IPS-15b (cell line): Measurements from ENCODE around the gene SVOPL.

Experiments
- H3K27me3 ChIP-seq: one replicate; pipeline ENCODE4 v1.6.1; 2013; ENCODE audit warnings: low read length; ENCODE audit not compliant: control insufficient read depth, insufficient read depth
- H3K36me3 ChIP-seq: one replicate; pipeline ENCODE4 v1.6.1; 2013; ENCODE audit warnings: low read length; ENCODE audit not compliant: control insufficient read depth, insufficient read depth
- H3K4me1 ChIP-seq: one replicate; pipeline ENCODE4 v1.6.1; 2013; ENCODE audit warnings: mild to moderate bottlenecking, low read length; ENCODE audit not compliant: control insufficient read depth, insufficient read depth
- H3K4me3 ChIP-seq: one replicate; pipeline ENCODE4 v1.5.1; 2013; ENCODE audit warnings: low read depth, low read length
- H3K9ac ChIP-seq: one replicate; pipeline ENCODE4 v1.6.1; 2013; ENCODE audit warnings: low read depth, mild to moderate bottlenecking, low read length
- H3K9me3 ChIP-seq: one replicate; pipeline ENCODE4 v1.6.1; 2013; ENCODE audit warnings: mild to moderate bottlenecking, low read length; ENCODE audit not compliant: control insufficient read depth, insufficient read depth

Gene SVOPL

DNA sequence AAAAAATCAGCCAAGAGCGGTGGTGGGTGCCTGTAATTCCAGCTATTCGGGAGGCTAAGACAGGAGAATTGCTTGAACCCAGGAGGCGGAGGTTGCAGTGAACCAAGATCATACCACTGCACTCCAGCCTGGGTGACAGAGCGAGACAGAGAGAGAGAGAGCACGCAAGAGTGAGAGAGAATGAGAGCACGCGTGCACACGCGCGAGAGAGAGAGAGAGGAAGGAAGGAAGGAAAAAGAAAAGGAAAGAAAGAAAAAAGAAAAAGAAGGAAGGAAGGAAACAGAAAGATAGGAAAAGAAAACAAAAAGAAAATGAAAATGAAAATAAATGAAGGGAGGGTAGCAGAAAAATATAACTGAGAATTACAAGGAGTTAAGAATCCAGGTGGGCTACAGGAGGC, 82.7 kb downstream of the SVOPL start:
- no peaks in the 10 kb centered on the region for H3K36me3 ChIP-seq
- H3K9me3 ChIP-seq: no peaks in the 10 kb centered on the region
- no peaks in the 10 kb centered on the region for H3K27me3 ChIP-seq
- H3K4me1 ChIP-seq: no peaks in the 10 kb centered on the region
- H3K4me3 ChIP-seq: no peak overlapping the region
- no peak overlapping the region for H3K9ac ChIP-seq

DNA sequence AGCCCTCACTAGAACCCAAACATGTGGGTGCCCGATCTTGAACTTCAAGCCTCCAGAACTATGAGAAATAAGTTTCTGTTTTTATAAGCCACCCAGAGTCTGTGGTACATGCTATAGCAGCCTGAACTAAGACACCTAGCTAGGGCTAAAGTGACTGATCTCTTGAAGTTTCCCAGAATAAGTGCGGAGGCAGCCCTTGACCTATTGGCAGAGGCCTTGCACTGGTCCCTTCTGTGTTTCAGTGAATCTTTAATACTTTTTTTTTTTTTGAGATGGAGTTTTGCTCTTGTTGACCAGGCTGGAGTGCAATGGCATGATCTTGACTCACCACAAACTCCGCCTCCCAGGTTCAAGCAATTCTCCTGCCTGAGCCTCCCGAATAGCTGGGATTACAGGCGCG, 85.1 kb downstream of the SVOPL start:
- Histone ChIP-seq H3K9ac (no peak overlapping the region), H3K9me3 (no peaks in the 10 kb centered on the region), H3K4me3 (no peak overlapping the region), H3K27me3 (no peaks in the 10 kb centered on the region), H3K4me1 (no peaks in the 10 kb centered on the region), H3K36me3 (no peaks in the 10 kb centered on the region)

DNA sequence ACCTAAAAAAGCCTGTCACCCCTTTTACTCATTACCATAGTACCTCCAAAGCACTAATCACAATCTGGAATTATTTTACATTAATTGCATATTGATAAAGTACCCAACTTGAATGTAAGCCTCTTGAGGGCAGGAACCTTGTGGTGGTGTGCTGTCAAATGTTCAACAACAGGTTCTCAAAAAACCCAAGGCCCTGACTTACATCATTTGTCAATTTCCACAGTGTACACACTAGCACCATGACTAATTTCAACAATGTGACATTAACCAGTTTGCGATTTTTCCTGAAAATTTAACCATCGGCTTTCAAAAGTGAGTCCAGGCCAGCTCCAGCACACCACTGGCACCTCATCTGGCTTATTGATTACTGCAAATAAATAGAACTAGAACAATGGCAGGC, 87.5 kb downstream of the SVOPL start:
- Histone ChIP-seq H3K27me3 (no peaks in the 10 kb centered on the region), H3K9ac (no peak overlapping the region), H3K4me3 (no peak overlapping the region), H3K9me3 (no peaks in the 10 kb centered on the region), H3K36me3 (no peaks in the 10 kb centered on the region), H3K4me1 (no peaks in the 10 kb centered on the region)

DNA sequence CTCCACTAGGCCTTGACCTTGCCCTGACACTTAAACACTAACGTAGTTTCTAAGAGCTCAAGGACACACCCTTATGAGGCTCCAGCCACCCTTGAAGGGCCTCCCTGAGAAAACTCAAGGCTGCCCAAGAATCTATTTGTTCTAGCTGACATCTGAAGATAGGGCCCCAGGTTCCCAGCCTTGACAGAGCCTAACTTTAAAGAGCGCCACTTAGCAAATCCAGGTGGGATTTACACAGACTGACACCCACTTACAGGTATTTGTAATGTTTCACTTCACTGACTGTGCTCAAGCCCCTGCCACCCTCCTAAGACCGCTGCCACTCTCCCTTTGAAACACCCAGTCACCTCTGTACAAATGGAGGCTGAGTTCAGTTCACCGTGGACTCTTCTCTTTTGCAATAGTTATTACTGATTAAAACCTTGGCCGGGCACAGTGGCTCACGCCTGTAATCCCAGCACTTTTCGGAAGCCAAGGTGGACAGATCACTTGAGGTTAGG, 90.4 kb downstream of the SVOPL start:
- no peaks in the 10 kb centered on the region for H3K9me3 ChIP-seq
- H3K27me3 ChIP-seq: no peaks in the 10 kb centered on the region
- H3K9ac ChIP-seq: no peak overlapping the region
- no peaks in the 10 kb centered on the region for H3K4me1 ChIP-seq
- no peak overlapping the region for H3K4me3 ChIP-seq
- H3K36me3 ChIP-seq: no peaks in the 10 kb centered on the region

DNA sequence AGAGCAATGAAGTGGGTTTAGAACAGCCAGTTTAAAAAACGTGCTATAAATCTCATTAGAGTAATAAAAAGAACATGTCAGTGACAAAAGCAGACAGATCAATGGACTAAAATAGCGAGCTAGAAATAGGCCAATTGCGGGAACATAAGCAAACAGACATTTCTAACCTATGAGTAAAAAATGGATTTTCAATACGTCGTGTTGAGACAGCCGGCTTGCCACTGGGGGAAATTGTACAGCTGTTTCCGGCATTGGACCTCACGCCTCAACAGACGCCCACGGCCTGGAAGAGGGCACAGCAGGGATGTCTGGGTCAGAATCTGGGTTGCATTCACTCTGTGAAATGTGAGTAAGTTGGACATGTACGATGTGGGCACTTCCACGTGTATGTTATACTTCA, 92.9 kb downstream of the SVOPL start:
- Histone ChIP-seq H3K27me3 (no peaks in the 10 kb centered on the region), H3K4me3 (no peak overlapping the region), H3K9ac (no peak overlapping the region), H3K36me3 (no peaks in the 10 kb centered on the region), H3K4me1 (no peaks in the 10 kb centered on the region), H3K9me3 (no peaks in the 10 kb centered on the region)

DNA sequence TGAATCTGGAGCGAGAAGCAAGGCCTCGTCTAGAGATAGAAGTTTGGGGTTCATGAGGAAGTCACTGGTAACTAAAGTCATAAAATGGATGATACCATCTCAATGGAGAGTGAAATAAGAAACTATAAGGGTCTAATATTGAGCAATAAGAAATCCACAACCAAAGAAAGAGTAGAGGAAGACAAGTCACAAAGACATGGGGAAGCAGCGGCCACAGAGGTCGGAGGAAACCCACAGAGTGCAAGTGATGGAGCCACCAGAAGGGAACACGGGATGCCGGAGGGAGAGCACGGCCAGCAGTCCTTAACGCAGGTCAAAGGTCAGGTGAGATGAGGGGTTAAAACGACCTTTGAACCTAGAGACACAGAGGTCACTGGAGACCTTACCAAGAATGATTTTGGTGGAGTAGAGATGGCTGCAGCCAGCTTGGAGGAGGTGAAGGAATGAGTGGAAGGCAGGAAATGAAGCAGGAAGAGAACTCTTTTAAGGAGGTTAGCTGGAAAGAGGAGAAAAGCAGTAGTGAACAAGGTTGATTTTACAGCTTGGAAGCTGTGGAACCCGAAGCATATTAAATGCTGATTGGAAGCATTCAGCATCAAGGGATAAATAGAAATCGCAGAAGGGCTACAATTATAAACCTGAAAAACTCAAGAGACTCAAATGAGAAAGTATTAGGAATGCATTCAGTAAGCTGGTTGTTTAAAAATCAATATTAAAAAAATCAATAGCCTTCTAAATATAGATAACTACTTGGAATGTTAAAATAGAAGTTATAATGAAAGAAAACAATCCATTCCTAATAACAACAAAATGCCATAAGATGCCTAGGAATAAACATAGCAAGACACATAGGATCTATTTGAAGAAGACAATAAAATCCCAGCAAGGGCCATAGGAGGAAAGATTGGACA, 93.7 kb downstream of the SVOPL start:
- no peaks in the 10 kb centered on the region for H3K9me3 ChIP-seq
- no peaks in the 10 kb centered on the region for H3K4me1 ChIP-seq
- H3K36me3 ChIP-seq: no peaks in the 10 kb centered on the region
- no peak overlapping the region for H3K4me3 ChIP-seq
- H3K9ac ChIP-seq: no peak overlapping the region
- H3K27me3 ChIP-seq: no peaks in the 10 kb centered on the region

DNA sequence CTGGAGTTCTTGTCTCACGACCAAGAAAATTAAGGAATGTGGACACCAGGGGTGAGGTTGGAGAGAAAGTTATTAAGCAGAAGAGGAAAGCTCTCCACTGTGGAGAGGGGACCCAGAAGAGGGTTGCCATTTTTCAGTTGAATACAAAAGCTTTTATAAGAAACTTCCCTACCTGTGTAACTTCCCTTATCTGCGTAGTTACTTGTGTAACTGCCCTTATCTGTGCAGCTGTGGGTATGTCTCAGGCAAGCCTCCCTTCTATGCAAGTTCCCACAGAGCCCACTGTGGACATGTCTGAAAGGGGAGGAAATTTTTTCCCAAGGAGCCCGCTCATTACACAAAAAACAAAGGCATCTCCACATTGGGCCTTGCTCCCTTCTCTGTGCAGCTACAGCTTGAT, 94.9 kb downstream of the SVOPL start:
- no peaks in the 10 kb centered on the region for H3K36me3 ChIP-seq
- no peaks in the 10 kb centered on the region for H3K4me1 ChIP-seq
- H3K9ac ChIP-seq: no peak overlapping the region
- no peaks in the 10 kb centered on the region for H3K9me3 ChIP-seq
- no peaks in the 10 kb centered on the region for H3K27me3 ChIP-seq
- H3K4me3 ChIP-seq: no peak overlapping the region

DNA sequence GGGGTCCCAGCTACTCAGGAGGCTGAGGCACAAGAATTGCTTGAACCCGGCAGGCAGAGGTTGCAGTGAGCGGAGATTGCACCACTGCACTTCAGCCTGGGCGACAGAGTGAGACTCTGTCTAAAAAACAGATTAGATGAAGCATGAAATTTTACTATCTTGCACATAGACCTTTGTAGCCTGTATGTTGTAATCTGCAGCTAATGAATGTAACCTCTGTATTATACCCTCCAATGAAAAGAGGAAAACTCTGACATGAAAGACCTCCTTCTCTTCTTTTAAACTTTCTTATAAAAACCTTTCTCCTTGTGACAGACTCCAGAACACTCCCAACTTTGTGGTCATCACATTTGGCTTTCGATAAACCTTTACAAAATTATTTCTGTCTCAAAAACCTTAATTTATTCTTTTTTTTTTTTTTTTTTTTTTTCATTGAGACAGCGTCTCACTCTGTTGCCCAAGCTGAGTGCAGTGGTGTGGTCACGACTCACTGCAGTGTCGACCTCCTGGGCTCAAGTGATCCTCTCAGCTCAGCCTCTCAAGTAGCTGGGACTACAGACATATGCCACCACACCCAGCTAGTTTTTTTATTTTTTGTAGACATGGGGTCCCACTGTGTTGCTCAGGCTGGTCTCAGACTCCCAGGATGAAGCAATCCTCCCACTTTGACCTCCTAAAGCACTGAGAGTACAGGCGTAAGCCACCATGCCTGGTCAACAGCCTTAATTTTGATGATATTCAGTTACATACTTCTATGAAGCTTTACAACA, 97.4 kb downstream of the SVOPL start:
- H3K27me3 ChIP-seq: no peaks in the 10 kb centered on the region
- H3K4me1 ChIP-seq: no peaks in the 10 kb centered on the region
- H3K4me3 ChIP-seq: no peak overlapping the region
- no peak overlapping the region for H3K9ac ChIP-seq
- no peaks in the 10 kb centered on the region for H3K9me3 ChIP-seq
- no peaks in the 10 kb centered on the region for H3K36me3 ChIP-seq

DNA sequence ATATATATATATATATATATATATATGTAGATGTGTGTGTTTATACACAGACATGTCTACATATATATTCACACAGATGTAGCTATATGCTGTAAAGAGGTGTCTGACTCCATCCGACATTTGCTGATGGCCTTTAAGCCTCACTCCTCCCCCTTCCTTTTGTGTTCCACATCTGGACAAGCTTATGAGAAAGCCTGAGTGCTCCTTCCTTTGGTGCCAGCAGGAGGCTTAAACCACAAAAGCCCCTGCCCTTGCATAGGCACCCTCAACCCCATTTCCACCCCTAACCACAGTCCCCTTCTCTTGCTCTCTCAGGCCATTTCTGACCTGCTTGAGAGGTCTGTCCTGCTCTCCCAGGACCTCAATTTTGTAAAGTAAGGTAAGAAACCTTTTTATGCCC, 98.7 kb downstream of the SVOPL start:
- H3K9ac ChIP-seq: no peak overlapping the region
- no peaks in the 10 kb centered on the region for H3K4me1 ChIP-seq
- H3K36me3 ChIP-seq: no peaks in the 10 kb centered on the region
- no peaks in the 10 kb centered on the region for H3K27me3 ChIP-seq
- H3K4me3 ChIP-seq: no peak overlapping the region
- H3K9me3 ChIP-seq: no peaks in the 10 kb centered on the region

DNA sequence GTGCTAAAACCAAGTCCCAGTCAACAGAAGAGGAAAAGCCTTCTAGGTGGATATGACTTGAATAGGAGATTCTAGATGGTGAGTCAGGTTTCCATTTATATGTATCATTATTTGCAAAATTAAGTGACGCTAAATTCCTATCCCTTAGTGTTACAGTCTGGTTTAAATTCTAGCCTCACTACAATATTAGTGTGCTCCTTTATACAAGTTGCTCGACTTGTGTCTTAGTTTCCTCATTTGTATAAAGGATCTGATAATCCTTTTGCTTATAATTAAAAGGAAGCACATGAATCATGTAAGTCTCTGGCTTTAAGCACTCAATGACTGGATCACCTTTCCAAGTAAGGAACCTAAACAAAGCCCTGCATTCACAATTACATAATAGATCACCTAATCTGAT, 105.7 kb downstream of the SVOPL start:
- Histone ChIP-seq H3K4me3 (no peak overlapping the region), H3K9ac (no peak overlapping the region), H3K27me3 (no peaks in the 10 kb centered on the region), H3K9me3 (no peaks in the 10 kb centered on the region), H3K4me1 (no peaks in the 10 kb centered on the region), H3K36me3 (no peaks in the 10 kb centered on the region)

DNA sequence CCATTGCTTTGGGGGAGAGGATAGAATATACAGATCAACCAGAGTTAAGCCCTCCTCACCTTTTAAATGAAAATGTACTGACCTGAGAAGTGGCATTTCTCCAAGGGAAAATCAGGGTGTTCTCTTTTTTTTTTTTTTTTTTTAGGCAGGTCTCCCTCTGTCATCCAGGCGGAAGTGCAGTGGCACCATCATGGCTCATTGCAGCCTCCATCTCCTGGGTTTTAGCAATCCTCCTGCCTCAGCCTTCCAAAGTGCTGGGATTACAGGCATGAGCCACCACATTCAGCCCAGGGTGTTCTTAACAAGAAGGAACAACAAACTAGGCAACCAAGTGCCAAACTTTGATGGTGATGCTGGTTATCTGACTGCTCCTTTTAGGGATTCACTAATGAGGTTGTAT, 111.0 kb downstream of the SVOPL start:
- Histone ChIP-seq H3K36me3 (peaks cover 8% of the 10 kb centered on the region), H3K27me3 (no peaks in the 10 kb centered on the region), H3K9me3 (no peaks in the 10 kb centered on the region), H3K4me1 (no peaks in the 10 kb centered on the region), H3K4me3 (no peak overlapping the region), H3K9ac (no peak overlapping the region)

DNA sequence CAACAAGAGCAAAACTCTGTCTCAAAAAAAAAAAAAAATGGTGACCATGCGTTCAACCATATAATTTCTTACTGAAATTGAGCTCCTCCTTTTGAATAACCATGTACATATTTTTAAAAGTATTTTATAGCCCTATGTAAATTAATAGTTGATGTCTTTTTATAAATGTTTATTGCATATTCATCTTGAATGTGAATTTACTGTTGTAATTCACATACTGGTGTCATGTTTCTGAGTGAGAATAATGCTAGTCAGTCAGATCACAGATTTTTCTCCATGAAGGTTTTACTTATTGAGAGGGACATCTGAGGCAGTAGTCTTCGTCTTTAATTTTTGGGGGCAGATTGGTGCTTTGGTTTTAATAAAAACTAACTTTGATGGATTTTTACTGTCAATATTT, 112.2 kb downstream of the SVOPL start:
- Histone ChIP-seq H3K9ac (no peak overlapping the region), H3K36me3 (peaks cover 11% of the 10 kb centered on the region), H3K4me3 (no peak overlapping the region), H3K9me3 (no peaks in the 10 kb centered on the region), H3K27me3 (no peaks in the 10 kb centered on the region), H3K4me1 (no peaks in the 10 kb centered on the region)
